ENCODE data around the gene C3orf20.

GRCh38 chr3:14703791-14704190 lies 28.9 kb downstream of the C3orf20 start:
- TF ChIP-seq CTCF (conservative IDR thresholded peaks at IDR 0.05; ENCODE audit: low read depth, low read length) (no peak), EZH2 (IDR thresholded peaks at IDR 0.05; ENCODE audit: low read length, unreplicated experiment) (no peak), EZH2phosphoT487 (IDR thresholded peaks at IDR 0.05; ENCODE audit: borderline replicate concordance, low read length) (no peak)

All from PC-3 (cell line).